WERI-Rb-1 (cell line): Measurements from ENCODE around the gene SULT2B1.

ENCODE experiments used
- DNase-seq: peaks from one replicate; pipeline ENCODE4 v3.0.0-alpha.2; 2020
- H3K27ac ChIP-seq: fragments of 250-450 bp; sonication (Bioruptor Pico); 2 replicates; pipeline ENCODE4 v1.5.1; 2020; ENCODE audit warnings: mild to moderate bottlenecking, moderate library complexity
- H3K27me3 ChIP-seq: fragments of 250-450 bp; sonication (Bioruptor Pico); 2 replicates; pipeline ENCODE4 v1.5.1; 2021; ENCODE audit warnings: mild to moderate bottlenecking, low read depth, moderate library complexity; ENCODE audit not compliant: insufficient read depth, severe bottlenecking
- H3K36me3 ChIP-seq: fragments of 250-450 bp; sonication (Bioruptor Pico); 2 replicates; pipeline ENCODE4 v1.5.1; 2020; ENCODE audit warnings: mild to moderate bottlenecking, moderate library complexity
- H3K4me3 ChIP-seq: 2 replicates; pipeline ENCODE4 v1.5.1; 2011; ENCODE audit warnings: low read depth, mild to moderate bottlenecking, control low read depth, low read length
- H3K9me3 ChIP-seq: fragments of 250-450 bp; sonication (Bioruptor Pico); 2 replicates; pipeline ENCODE4 v1.5.1; 2021; ENCODE audit warnings: mild to moderate bottlenecking, moderate library complexity; ENCODE audit not compliant: severe bottlenecking
- TF ChIP-seq, protein P1 (sequence below): IDR thresholded peaks from 2 replicates; pipeline ENCODE4 v1.5.1; 2011; ENCODE audit warnings: low read depth, mild to moderate bottlenecking, control low read depth, inconsistent platforms, low read length

SULT2B1 gene

DNA sequence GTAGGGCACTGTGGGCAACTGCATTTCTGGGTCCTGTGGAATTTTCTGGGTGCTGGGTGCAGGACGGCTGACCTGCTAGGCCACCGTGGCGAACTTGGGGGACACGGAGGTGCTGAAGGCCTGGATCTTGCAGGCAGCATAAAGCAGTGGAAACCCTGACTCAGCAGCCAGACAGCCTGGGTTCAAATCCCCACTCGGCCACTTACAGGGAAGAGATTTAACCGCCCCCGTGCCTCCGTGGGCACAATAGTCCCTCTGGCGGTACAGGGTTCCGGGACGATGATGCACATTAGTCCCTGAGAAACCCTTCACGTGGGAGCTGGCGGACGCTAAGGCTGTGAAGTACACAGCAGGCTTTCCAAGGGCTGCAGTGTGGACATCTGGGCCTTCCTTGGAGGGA is 59.9 kb downstream of the SULT2B1 start:
- Histone ChIP-seq H3K36me3 (peaks cover 27% of the 10 kb centered on the region), H3K27ac (no peak overlapping the region), H3K9me3 (no peaks in the 10 kb centered on the region), H3K27me3 (no peaks in the 10 kb centered on the region), H3K4me3 (no peak overlapping the region)
- no peak for DNase-seq
- TF ChIP-seq, protein P1, sequence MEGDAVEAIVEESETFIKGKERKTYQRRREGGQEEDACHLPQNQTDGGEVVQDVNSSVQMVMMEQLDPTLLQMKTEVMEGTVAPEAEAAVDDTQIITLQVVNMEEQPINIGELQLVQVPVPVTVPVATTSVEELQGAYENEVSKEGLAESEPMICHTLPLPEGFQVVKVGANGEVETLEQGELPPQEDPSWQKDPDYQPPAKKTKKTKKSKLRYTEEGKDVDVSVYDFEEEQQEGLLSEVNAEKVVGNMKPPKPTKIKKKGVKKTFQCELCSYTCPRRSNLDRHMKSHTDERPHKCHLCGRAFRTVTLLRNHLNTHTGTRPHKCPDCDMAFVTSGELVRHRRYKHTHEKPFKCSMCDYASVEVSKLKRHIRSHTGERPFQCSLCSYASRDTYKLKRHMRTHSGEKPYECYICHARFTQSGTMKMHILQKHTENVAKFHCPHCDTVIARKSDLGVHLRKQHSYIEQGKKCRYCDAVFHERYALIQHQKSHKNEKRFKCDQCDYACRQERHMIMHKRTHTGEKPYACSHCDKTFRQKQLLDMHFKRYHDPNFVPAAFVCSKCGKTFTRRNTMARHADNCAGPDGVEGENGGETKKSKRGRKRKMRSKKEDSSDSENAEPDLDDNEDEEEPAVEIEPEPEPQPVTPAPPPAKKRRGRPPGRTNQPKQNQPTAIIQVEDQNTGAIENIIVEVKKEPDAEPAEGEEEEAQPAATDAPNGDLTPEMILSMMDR = no peak

DNA sequence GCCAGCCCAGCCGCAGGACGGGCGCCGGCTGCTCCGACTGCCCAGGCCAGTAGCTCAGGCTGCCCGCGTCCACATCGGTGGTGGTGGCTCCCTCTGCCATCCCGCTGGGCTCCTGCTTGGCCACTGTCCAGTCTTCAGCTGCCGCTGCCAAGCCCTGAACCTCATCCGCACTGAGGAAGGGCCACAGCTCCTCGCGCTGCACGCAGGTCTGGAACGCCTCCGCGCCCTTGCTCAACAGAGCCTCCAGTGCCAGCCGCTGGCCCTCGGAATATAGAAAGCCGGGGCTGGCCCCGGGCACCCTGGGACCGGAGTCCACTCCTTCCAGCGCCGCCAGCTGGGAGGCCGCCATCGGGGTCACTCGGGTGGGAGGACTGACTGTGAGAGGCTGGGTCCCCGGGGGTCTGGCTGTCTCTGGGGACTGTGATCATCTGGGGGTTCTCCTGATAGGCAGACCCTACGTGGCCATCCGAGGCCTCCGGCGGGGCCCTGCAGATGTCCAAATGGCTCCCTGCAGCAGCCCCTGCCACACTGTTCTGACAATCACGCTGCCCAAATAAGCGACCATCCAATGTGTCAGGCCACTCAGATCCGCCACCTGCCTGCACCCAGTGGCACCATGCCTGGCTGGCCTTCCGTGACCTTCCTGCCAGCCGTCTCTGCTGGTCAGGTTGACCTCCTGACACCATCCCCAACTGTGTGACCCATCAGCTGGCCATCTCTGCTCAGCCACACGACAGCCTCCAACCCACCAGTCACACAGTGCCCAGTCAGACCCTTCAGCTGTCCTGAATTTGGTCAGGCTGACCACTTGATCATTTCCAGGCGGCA is 61.3 kb downstream of the SULT2B1 start:
- Histone ChIP-seq H3K36me3 (peaks cover 41% of the 10 kb centered on the region), H3K27me3 (no peaks in the 10 kb centered on the region), H3K27ac (no peak overlapping the region), H3K9me3 (no peaks in the 10 kb centered on the region), H3K4me3 (no peak overlapping the region)
- no peak for DNase-seq
- TF ChIP-seq, protein P1 = no peak

DNA sequence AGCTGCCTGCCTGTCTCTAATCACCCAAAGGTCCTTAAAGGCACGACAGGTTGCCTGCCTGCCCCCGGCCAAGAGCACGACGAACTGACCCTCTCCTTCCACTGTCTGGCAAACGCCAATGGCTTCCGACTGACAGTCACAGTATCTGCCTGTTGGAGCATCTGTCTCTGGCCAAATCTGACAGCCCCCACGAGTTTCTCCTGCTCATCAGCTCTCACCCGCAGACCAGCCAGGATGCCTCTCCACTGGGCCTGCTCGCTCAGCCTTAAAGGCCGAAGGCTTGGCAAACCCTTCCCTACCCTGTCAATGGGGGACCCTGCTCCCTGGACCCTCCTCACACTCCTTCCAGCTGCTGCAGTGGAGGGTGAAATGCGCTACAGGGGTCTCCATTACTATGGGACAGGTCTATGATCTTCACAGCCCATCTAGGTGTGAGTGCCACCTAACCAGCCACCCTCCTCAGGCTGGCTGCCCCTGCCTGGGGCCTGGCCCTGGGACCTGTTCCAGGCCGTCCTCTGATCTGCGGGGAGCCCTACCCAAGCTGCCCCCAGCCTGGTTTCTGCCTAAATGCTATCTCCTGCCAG is 62.0 kb downstream of the SULT2B1 start:
- no peaks in the 10 kb centered on the region for H3K9me3 ChIP-seq
- TF ChIP-seq, protein P1 = no peak
- peaks cover 47% of the 10 kb centered on the region for H3K36me3 ChIP-seq
- H3K4me3 ChIP-seq = no peak overlapping the region
- no peaks in the 10 kb centered on the region for H3K27me3 ChIP-seq
- no peak for DNase-seq
- peak overlapping the region; percentile 29; the same call in 1 of the 2 replicates for H3K27ac ChIP-seq

DNA sequence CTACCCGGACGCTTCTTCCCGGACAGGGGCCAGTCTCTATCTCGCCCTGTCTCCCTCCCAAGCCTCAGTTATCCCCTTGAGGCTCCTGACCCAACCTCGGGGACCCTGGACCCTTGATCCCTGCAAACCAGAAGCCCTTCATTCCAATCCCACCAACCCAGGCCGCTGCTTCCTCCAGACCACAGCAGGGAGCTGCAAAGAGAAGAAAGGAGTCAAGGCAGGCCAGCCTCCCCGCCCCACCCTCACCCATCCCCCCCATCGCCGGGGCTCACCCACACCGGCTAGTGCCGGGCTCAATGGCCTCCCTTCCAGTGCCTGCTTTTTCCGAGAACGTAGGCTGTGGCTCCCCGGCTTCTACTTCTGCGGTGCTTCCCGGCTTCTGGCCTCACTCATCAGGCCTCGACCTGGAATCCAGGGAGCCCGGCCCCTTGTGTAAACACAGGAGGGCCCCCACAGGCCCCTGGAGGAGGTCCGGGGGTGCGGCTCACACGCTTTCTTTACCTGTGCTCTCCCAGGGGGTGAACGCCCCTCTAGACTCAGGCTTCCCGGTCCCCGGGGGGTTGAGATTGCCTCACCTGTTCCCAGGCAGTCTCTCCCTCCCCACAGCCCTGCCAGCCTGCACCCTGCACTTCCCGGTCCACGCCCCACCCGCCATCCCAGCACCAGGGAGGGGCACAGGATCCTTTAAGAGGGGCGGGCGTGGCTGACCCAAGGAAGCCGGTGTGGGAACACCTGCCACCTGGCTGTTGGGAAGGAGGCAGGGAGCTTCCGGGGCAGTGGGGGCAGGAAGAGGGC is 62.7 kb downstream of the SULT2B1 start, which contains the start of gene FAM83E:
Gene FAM83E, minus strand, starts transcription at position 641 of the 795 bp plus-strand sequence. CDS start 1,704 bp downstream, outside the sequence.
- TF ChIP-seq, protein P1 = no peak
- H3K27ac ChIP-seq = peak within 1 kb of the TSS; percentile 29; the same call in 1 of the 2 replicates
- H3K36me3 ChIP-seq = peaks cover 47% of the 10 kb centered on the region
- no peaks in the 10 kb centered on the region for H3K27me3 ChIP-seq
- no peak for DNase-seq
- H3K4me3 ChIP-seq = no peak within 1 kb of the TSS
- no peaks in the 10 kb centered on the region for H3K9me3 ChIP-seq

DNA sequence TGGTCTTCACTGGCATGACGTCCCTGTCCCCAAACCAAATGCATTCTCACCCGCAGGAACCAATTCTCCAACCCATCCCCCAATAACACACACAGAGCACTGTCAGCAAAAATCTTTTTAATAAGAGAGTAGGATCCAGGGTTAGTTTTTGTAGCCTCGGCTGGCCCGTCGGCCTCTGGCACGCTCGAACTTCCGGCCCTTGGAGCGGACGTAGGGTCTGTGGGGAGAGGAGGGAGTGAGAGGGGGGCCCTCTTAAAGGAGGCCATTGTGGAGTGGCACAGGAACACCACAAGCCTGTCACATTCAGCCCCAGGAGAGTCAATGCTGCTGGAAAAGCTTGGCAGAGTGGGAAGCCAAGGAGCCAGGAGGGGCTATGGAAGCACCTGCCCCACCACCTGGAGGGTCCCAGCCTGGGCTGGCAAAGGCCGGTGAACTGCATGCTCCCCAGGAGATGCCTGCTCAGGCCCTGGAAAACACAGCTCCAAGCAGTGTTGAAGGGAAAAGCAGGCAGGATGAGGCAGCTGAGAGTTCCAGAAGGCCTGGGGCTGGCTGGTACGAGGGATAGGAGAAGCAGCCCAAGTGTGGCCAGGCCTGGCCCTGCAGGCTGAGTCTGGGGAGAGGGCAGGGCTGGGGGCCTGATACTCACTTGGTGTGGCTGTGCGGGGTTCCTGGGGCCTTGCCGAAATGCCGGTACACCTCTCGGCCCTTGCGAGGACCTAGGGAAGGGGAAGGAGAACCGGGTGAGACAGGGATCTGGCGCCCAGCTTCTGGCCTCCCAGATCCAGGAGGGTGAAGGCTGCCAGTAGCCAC is 63.5 kb downstream of the SULT2B1 start:
- TF ChIP-seq, protein P1 = no peak
- peaks cover 47% of the 10 kb centered on the region for H3K36me3 ChIP-seq
- no peak overlapping the region for H3K4me3 ChIP-seq
- no peaks in the 10 kb centered on the region for H3K27me3 ChIP-seq
- no peaks in the 10 kb centered on the region for H3K9me3 ChIP-seq
- no peak overlapping the region for H3K27ac ChIP-seq
- DNase-seq = no peak
